ENCODE results near the gene HLA-DOA.

DNA sequence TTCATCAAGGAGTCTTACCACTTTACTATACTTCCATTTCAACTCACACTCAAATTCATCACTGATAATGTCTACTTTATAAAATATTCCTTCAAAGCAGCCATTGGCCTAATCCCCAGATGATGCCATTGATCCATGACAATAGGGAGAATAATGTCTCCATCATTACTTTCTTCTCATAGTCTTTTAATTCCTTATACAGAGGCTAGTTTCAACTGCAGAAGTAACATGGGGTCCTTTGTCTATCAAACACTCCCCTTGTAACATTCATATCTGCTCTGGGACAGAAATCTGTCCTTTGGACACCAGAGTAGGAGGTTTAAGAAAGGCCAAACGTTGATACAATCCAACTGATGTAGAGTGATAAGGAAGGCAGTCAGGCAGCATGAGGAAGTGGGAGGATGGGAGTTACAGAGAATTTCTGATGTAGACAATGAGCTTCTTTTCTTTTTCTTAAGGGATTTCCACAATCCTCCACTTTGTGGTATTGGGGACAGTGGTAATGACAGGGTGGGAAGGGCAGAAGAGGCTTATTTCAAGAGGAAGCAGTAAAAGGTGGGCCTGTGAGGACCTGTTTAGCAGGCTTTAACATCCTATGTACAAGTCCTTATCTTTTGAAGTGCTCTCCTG lies 18.9 kb upstream of the HLA-DOA start:
- TF ChIP-seq, protein P1, sequence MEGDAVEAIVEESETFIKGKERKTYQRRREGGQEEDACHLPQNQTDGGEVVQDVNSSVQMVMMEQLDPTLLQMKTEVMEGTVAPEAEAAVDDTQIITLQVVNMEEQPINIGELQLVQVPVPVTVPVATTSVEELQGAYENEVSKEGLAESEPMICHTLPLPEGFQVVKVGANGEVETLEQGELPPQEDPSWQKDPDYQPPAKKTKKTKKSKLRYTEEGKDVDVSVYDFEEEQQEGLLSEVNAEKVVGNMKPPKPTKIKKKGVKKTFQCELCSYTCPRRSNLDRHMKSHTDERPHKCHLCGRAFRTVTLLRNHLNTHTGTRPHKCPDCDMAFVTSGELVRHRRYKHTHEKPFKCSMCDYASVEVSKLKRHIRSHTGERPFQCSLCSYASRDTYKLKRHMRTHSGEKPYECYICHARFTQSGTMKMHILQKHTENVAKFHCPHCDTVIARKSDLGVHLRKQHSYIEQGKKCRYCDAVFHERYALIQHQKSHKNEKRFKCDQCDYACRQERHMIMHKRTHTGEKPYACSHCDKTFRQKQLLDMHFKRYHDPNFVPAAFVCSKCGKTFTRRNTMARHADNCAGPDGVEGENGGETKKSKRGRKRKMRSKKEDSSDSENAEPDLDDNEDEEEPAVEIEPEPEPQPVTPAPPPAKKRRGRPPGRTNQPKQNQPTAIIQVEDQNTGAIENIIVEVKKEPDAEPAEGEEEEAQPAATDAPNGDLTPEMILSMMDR (conservative IDR thresholded peaks at IDR 0.05; ENCODE audit: low read depth, low read length) = no peak
- TF ChIP-seq EZH2 (IDR thresholded peaks at IDR 0.05; ENCODE audit: low read length, unreplicated experiment) = no peak

Measured in PC-3 (cell line).